Loucy (cell line): ENCODE results near the gene EHBP1L1.
A peak's percentile ranks its signal among the peaks of the same experiment; 100 is the strongest.

Experiments used
- H2AFZ ChIP-seq: fragments of 200-600 bp; sonication (generic); 2 replicates; pipeline ENCODE4 v1.6.0; 2016; ENCODE audit warnings: antibody characterized with exemption, mild to moderate bottlenecking, low read length, moderate library complexity
- H3F3A ChIP-seq: fragments of 200-600 bp; 2 replicates; pipeline ENCODE4 v1.6.0; 2016; ENCODE audit warnings: antibody characterized with exemption, low read depth, mild to moderate bottlenecking
- H3K27me3 ChIP-seq: fragments of 200-600 bp; sonication (generic); 2 replicates; pipeline ENCODE4 v1.6.1; 2014; ENCODE audit warnings: low read length, mild to moderate bottlenecking; ENCODE audit not compliant: insufficient read depth, poor library complexity, severe bottlenecking
- H3K36me3 ChIP-seq: fragments of 200-600 bp; sonication (generic); 2 replicates; pipeline ENCODE4 v1.6.1; 2016; ENCODE audit warnings: low read length; ENCODE audit not compliant: insufficient read depth
- H3K4me1 ChIP-seq: fragments of 200-600 bp; sonication (generic); 2 replicates; pipeline ENCODE4 v1.5.1; 2014; ENCODE audit warnings: low read length, mild to moderate bottlenecking; ENCODE audit not compliant: insufficient read depth, poor library complexity, severe bottlenecking
- H3K4me2 ChIP-seq: fragments of 200-600 bp; sonication (generic); 2 replicates; pipeline ENCODE4 v1.6.0; 2014; ENCODE audit warnings: antibody characterized with exemption, low read length, low read depth, mild to moderate bottlenecking; ENCODE audit not compliant: poor library complexity, severe bottlenecking
- H3K4me3 ChIP-seq: fragments of 200-600 bp; sonication (generic); 2 replicates; pipeline ENCODE4 v1.5.1; 2014; ENCODE audit warnings: low read length, mild to moderate bottlenecking, mixed read lengths; ENCODE audit not compliant: poor library complexity, severe bottlenecking
- H3K79me2 ChIP-seq: fragments of 200-600 bp; sonication (generic); 2 replicates; pipeline ENCODE4 v1.6.1; 2014; ENCODE audit warnings: low read length; ENCODE audit not compliant: insufficient read depth
- H3K9ac ChIP-seq: fragments of 200-600 bp; sonication (generic); 2 replicates; pipeline ENCODE4 v1.6.0; 2014; ENCODE audit warnings: mild to moderate bottlenecking, low read depth, low read length, moderate library complexity; ENCODE audit not compliant: poor library complexity, severe bottlenecking
- H3K9me2 ChIP-seq: fragments of 200-600 bp; sonication (generic); replicated peaks from 2 replicates; pipeline ENCODE4 v1.6.1; 2016; ENCODE audit warnings: low read depth, low read length, mixed read lengths
- H3K9me3 ChIP-seq: fragments of 200-600 bp; sonication (generic); 2 replicates; pipeline ENCODE4 v1.6.1; 2014; ENCODE audit warnings: mild to moderate bottlenecking, antibody characterized with exemption, low read length, low read depth; ENCODE audit not compliant: insufficient read depth
- H4K20me1 ChIP-seq: fragments of 200-600 bp; sonication (generic); 2 replicates; pipeline ENCODE4 v1.6.0; 2014; ENCODE audit warnings: antibody characterized with exemption, low read length, mild to moderate bottlenecking; ENCODE audit not compliant: insufficient read depth, poor library complexity, severe bottlenecking
- EZH2phosphoT487 ChIP-seq: fragments of 200-600 bp; IDR thresholded peaks from 2 replicates; pipeline ENCODE4 v1.6.1; 2018; ENCODE audit warnings: antibody characterized with exemption, mild to moderate bottlenecking, moderate library complexity, borderline replicate concordance
- TF ChIP-seq, protein P1 (sequence below): fragments of 200-600 bp; sonication (generic); conservative IDR thresholded peaks from 2 replicates; pipeline ENCODE4 v1.5.1; 2014; ENCODE audit warnings: mild to moderate bottlenecking, antibody characterized with exemption, low read length

Gene EHBP1L1

DNA sequence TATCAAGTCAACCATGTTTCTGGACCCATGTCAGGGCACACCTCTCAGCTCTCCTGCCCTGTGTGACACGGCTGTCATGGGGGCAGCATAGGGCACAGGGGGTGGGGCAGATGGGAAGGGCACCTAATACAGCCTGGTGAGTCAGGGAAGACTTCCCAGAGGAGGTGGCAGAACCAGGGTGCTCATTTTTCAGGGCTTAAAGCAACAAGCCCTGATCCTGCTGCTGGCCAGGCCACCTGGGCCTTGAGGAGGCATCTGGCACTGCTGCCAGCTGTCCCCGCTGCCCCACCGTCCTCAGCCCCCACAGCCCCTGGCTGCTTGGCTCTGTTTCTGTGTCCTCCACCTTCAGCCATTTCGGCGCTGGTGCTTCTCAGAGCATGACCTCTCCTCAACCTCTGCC is 33.8 kb downstream of the EHBP1L1 start:
- no peaks in the 10 kb centered on the region for H3K9me3 ChIP-seq
- no peak overlapping the region for H2AFZ ChIP-seq
- H3K36me3 ChIP-seq = peaks cover 25% of the 10 kb centered on the region; the same call in 1 of the 2 replicates
- no peaks in the 10 kb centered on the region for H3K27me3 ChIP-seq
- H3K9ac ChIP-seq = peak overlapping the region; percentile 99
- H3K4me1 ChIP-seq = peaks cover 40% of the 10 kb centered on the region
- peaks cover 68% of the 10 kb centered on the region for H3K79me2 ChIP-seq
- no peaks in the 10 kb centered on the region for H3F3A ChIP-seq
- no peak for TF ChIP-seq EZH2phosphoT487
- TF ChIP-seq, protein P1, sequence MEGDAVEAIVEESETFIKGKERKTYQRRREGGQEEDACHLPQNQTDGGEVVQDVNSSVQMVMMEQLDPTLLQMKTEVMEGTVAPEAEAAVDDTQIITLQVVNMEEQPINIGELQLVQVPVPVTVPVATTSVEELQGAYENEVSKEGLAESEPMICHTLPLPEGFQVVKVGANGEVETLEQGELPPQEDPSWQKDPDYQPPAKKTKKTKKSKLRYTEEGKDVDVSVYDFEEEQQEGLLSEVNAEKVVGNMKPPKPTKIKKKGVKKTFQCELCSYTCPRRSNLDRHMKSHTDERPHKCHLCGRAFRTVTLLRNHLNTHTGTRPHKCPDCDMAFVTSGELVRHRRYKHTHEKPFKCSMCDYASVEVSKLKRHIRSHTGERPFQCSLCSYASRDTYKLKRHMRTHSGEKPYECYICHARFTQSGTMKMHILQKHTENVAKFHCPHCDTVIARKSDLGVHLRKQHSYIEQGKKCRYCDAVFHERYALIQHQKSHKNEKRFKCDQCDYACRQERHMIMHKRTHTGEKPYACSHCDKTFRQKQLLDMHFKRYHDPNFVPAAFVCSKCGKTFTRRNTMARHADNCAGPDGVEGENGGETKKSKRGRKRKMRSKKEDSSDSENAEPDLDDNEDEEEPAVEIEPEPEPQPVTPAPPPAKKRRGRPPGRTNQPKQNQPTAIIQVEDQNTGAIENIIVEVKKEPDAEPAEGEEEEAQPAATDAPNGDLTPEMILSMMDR = no peak
- H3K9me2 ChIP-seq = no peaks in the 10 kb centered on the region
- peak overlapping the region; percentile 94 for H3K4me2 ChIP-seq
- H3K4me3 ChIP-seq = peak overlapping the region; percentile 77
- H4K20me1 ChIP-seq = peaks cover 41% of the 10 kb centered on the region

DNA sequence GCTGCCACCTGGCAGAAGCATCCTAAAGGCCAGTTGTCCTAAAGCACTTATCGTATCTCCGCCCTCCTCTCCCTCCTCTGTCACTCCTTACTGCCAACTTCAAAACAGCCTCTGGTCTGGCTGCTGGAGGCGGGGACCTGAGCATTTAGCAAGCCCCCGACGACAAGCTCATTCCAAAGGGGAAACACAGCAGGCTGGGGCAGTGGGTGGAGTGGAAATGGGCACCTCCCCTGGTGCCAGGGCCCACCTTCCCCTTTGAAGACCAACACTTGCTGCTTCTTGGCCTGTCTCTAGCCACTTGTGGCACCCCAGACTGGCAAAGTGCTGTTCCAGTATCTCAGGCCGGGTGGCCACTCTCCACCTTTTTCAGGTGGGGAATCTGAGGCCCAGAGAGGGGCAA is 34.6 kb downstream of the EHBP1L1 start:
- peaks cover 41% of the 10 kb centered on the region for H4K20me1 ChIP-seq
- peak overlapping the region; percentile 99 for H3K9ac ChIP-seq
- no peaks in the 10 kb centered on the region for H3F3A ChIP-seq
- peak overlapping the region; percentile 94 for H3K4me2 ChIP-seq
- H3K79me2 ChIP-seq = peaks cover 71% of the 10 kb centered on the region
- no peak for TF ChIP-seq EZH2phosphoT487
- TF ChIP-seq, protein P1 = no peak
- no peak overlapping the region for H2AFZ ChIP-seq
- peaks cover 18% of the 10 kb centered on the region; the same call in 1 of the 2 replicates for H3K36me3 ChIP-seq
- no peaks in the 10 kb centered on the region for H3K27me3 ChIP-seq
- H3K4me1 ChIP-seq = peaks cover 40% of the 10 kb centered on the region
- H3K4me3 ChIP-seq = peak overlapping the region; percentile 77
- H3K9me2 ChIP-seq = no peaks in the 10 kb centered on the region
- H3K9me3 ChIP-seq = no peaks in the 10 kb centered on the region

DNA sequence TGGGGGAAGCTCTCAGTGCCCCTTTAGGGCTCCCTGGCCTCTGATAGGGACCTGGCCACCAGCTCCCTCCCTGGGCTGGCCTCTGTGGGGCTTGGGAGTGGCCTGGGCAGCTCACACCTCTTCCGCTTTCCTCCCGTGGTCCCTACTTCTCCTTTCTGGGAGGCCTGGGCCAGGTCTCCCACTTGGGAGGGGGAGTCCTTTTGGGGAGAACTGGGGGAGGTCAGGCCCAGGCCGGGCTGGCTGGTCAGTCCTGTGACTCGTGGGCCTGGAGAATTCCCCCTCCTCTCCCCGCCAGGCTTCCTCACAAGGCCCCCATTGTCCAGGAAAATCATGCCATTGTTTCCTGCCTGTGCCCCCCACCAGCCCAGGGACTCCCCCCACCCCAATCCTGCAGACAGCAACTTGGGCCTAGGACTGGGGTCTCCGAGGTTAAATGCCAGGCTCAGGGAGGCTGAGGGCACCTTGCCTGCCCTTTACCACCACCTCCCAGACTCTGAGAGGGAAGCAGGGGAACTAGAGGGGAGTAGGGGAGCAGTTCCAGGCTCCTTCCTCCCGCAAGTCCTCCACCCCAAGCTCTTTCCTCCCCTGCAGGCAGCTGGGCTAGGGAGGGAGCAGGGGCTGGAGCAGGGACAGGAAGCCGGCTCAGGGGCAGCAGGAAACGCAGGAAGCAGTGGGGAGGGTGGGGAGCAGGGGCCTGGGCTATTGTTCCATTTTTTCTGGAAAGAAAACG is 35.3 kb downstream of the EHBP1L1 start:
- H3K4me1 ChIP-seq = peaks cover 40% of the 10 kb centered on the region
- H3K27me3 ChIP-seq = no peaks in the 10 kb centered on the region
- peaks cover 10% of the 10 kb centered on the region; the same call in 1 of the 2 replicates for H3K36me3 ChIP-seq
- peak overlapping the region; percentile 94 for H3K4me2 ChIP-seq
- TF ChIP-seq EZH2phosphoT487 = no peak
- TF ChIP-seq, protein P1 = no peak
- H3K9me2 ChIP-seq = no peaks in the 10 kb centered on the region
- peaks cover 46% of the 10 kb centered on the region for H4K20me1 ChIP-seq
- no peaks in the 10 kb centered on the region for H3F3A ChIP-seq
- no peak overlapping the region for H2AFZ ChIP-seq
- H3K9ac ChIP-seq = peak overlapping the region; percentile 99
- no peaks in the 10 kb centered on the region for H3K9me3 ChIP-seq
- H3K4me3 ChIP-seq = peak overlapping the region; percentile 77
- peaks cover 76% of the 10 kb centered on the region for H3K79me2 ChIP-seq
